Ovary (tissue), 9 donors: ENCODE data around the gene MAML2. TPM values are rescaled to one million over a fixed set of nuclear protein-coding genes. Genes with fewer than 3 reads are reported as not detected.

ENCODE experiments used
- DNase-seq, 5 donors: peaks; one replicate each; pipeline ENCODE4 v3.0.0-alpha.2; 2019 to 2020
- H3K27ac ChIP-seq, 2 donors: fragments of 200-600 bp; one replicate each; pipeline versions ENCODE4 v1.5.1 to v1.8.0; 2019 to 2022
- H3K27me3 ChIP-seq: fragments of 200-600 bp; one replicate; pipeline ENCODE4 v1.8.0; 2022
- H3K36me3 ChIP-seq: fragments of 200-600 bp; sonication (generic); one replicate; pipeline ENCODE4 v1.5.1; 2019
- H3K4me1 ChIP-seq: one replicate; pipeline ENCODE4 v1.8.1; 2013; ENCODE audit warnings: mild to moderate bottlenecking, moderate library complexity; ENCODE audit not compliant: insufficient read depth
- H3K4me3 ChIP-seq: fragments of 200-600 bp; sonication (generic); one replicate; pipeline ENCODE4 v1.5.1; 2017
- H3K9me3 ChIP-seq, 2 donors: fragments of 200-600 bp in 1 of 2; sonication (generic) in 1 of 2; one replicate each; pipeline versions ENCODE4 v1.5.1 to v1.8.1; 2013 to 2019; ENCODE audit warnings: mild to moderate bottlenecking in 1 of 2, moderate library complexity in 1 of 2
- EP300 ChIP-seq: sonication (generic); formaldehyde crosslinking; IDR thresholded peaks from one replicate; pipeline ENCODE4 v1.6.1; 2017; ENCODE audit warnings: antibody characterized with exemption
- POLR2A ChIP-seq: fragments of 450-650 bp; IDR thresholded peaks from one replicate; pipeline ENCODE4 v1.6.1; 2017; ENCODE audit warnings: antibody characterized with exemption, mild to moderate bottlenecking, moderate library complexity
- WGBS, 3 donors: extraction: QIAGEN DNeasy Blood & Tissue Kit in 1 of 3; methylation state at CpG; one replicate each; pipeline versions ENCODE4 v1.1.5 to v1.1.7; 2013 to 2017; 5-methylcytosine and 5-hydroxymethylcytosine counted together
- intact Hi-C, 4 donors: fragments of 100-400 bp; cut with DNase I; formaldehyde crosslinking; loops; one replicate each; pipeline versions ENCODE4 v1.11.0 to v1.15.1; 2022 to 2023
- polyA plus RNA-seq, 2 donors: library from polyadenylated mRNA; stranded (reverse); fragments of 200-250 nt in 1 of 2; fragments of 350-450 nt in 1 of 2; fragmentation: Illumina TruSeq in 1 of 2; extraction: RNeasy Lipid Tissue Mini Kit (QIAGEN cat#74804) in 1 of 2; gene quantifications; one replicate each; pipeline ENCODE4 v1.2.3, GENCODE V29; 2013 to 2014
- total RNA-seq, 7 donors: library from RNA; depleted of rRNA in 2 of 7; stranded (reverse); fragments of >200 nt in 2 of 7; fragmentation: NEBNext Ultra II Directional in 3 of 7; extraction: Animal tissue kit (Norgen Biotek cat#: 25700) in 3 of 7; gene quantifications; one replicate each; pipeline versions ENCODE4 v1.1.0 to v1.2.4, GENCODE V29; 2016 to 2023
- TF ChIP-seq, protein P1 (sequence below), 3 donors: fragments of 450-650 bp in 2 of 3; fragments of 200-600 bp in 1 of 3; IDR thresholded peaks; one replicate each; pipeline versions ENCODE4 v1.5.1 to v1.8.0; 2016 to 2022; ENCODE audit warnings: antibody characterized with exemption in 3 of 3, mild to moderate bottlenecking in 1 of 3
- donor health status: DM: no; HTN: no; CAD: no; lungs with moderate emphysema.
- donor health status: DM: no; HTN: no; CAD: no.
- donor health status: Bipolar disorder and iron deficiency.
- donor health status: DM: yes; HTN: yes; CAD: no.
- donor health status: DM: no; HTN: no; CAD: no.
- donor health status: DM: yes; HTN: yes; CAD: no.

The MAML2 gene
- total and polyA plus RNA-seq, 9 donors, result 7.3 to 17.5 (median 14.6) TPM

GRCh38 chr11:96062134-96062533 lies 280.9 kb downstream of the MAML2 start:
- TF ChIP-seq EP300 (no peak), POLR2A (no peak)
- TF ChIP-seq, protein P1, sequence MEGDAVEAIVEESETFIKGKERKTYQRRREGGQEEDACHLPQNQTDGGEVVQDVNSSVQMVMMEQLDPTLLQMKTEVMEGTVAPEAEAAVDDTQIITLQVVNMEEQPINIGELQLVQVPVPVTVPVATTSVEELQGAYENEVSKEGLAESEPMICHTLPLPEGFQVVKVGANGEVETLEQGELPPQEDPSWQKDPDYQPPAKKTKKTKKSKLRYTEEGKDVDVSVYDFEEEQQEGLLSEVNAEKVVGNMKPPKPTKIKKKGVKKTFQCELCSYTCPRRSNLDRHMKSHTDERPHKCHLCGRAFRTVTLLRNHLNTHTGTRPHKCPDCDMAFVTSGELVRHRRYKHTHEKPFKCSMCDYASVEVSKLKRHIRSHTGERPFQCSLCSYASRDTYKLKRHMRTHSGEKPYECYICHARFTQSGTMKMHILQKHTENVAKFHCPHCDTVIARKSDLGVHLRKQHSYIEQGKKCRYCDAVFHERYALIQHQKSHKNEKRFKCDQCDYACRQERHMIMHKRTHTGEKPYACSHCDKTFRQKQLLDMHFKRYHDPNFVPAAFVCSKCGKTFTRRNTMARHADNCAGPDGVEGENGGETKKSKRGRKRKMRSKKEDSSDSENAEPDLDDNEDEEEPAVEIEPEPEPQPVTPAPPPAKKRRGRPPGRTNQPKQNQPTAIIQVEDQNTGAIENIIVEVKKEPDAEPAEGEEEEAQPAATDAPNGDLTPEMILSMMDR (IDR thresholded peaks at IDR 0.05), result no peak
- Histone ChIP-seq H3K9me3 (no peaks in the 10 kb centered on the region), H3K27me3 (no peaks in the 10 kb centered on the region), H3K36me3 (no peaks in the 10 kb centered on the region), H3K27ac (no peak overlapping the region), H3K4me3 (no peak overlapping the region), H3K4me1 (peaks cover 7% of the 10 kb centered on the region)
- DNase-seq, result no peak
- intact Hi-C loops, result no loop called here

- no peaks in the 10 kb centered on the region for H3K36me3 ChIP-seq
- TF ChIP-seq EP300 (no peak), POLR2A (no peak)
- TF ChIP-seq, protein P1 (IDR thresholded peaks at IDR 0.05), result no peak
- no peak overlapping the region for H3K27ac ChIP-seq
- peaks cover 6% of the 10 kb centered on the region for H3K4me1 ChIP-seq
- intact Hi-C loops, result no loop called here
- no peak overlapping the region for H3K4me3 ChIP-seq
- H3K9me3 ChIP-seq, result no peaks in the 10 kb centered on the region
- DNase-seq, result no peak
- no peaks in the 10 kb centered on the region for H3K27me3 ChIP-seq
- 94 to 95% (median 95%) methylated on average over 3 of the region's 3 CpGs for WGBS, 3 donors
These were observed 281.3 kb downstream of the MAML2 start for GRCh38 chr11:96061730-96062129.

- WGBS, 3 donors, result 44 to 72% (median 66%) methylated on average over 2 of the region's 2 CpGs
- H3K4me3 ChIP-seq, result no peak overlapping the region
- TF ChIP-seq, protein P1 (IDR thresholded peaks at IDR 0.05), result no peak
- TF ChIP-seq EP300, result no peak
- no peak for TF ChIP-seq POLR2A
- H3K27ac ChIP-seq, result no peak overlapping the region
- H3K27me3 ChIP-seq, result no peaks in the 10 kb centered on the region
- intact Hi-C loops, result no loop called here
- peaks cover 6% of the 10 kb centered on the region for H3K4me1 ChIP-seq
- H3K36me3 ChIP-seq, result no peaks in the 10 kb centered on the region
- no peak for DNase-seq
- H3K9me3 ChIP-seq, result no peaks in the 10 kb centered on the region
These were observed 281.9 kb downstream of the MAML2 start for GRCh38 chr11:96061069-96061468.

DNA sequence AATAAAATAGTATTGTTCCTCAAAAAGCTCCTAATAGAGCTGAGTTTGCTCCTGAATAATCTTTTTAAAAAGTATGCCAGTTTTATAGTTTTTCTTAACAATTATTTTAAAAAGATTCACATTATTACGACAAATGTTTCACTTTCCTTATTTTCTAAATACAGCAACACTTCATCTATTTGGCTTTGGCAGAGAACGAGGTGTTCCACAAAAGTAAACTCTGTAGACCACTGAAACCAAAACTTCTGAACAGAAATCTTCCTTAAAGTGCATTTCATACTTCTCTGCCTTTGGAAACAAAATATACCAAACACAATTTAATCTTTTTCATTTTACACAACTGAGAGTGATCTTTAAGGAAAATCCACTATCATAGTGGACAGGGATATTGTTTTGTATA lies 285.5 kb downstream of the MAML2 start:
- no peak for DNase-seq
- TF ChIP-seq POLR2A, result no peak
- TF ChIP-seq, protein P1 (IDR thresholded peaks at IDR 0.05), result no peak
- no peak for TF ChIP-seq EP300
- H3K36me3 ChIP-seq, result no peaks in the 10 kb centered on the region
- WGBS, 3 donors, result 3 to 12% (median 7%) methylated on average over 2 of the region's 2 CpGs
- H3K4me1 ChIP-seq, result peaks cover 8% of the 10 kb centered on the region
- H3K27me3 ChIP-seq, result no peaks in the 10 kb centered on the region
- no peaks in the 10 kb centered on the region for H3K9me3 ChIP-seq
- no peak overlapping the region for H3K4me3 ChIP-seq
- H3K27ac ChIP-seq, result peak overlapping the region in 1 of 2 donors; percentile 62
- intact Hi-C loops, result loop anchor here in 3 of 4 donors (5.0 kb wide), 1 partner anchor 285 kb away; the partner anchor contains the start of gene MAML2 (in 3 of the 3)
